PC-3 (cell line): ENCODE measurements around the gene TESK1. TPM values are rescaled to one million over a fixed set of nuclear protein-coding genes. Genes with fewer than 3 reads are reported as not detected.
"Not testable (repeated sequence)": the region's sequence is repeated elsewhere in the genome, so short reads cannot be mapped to it uniquely, and the experiment has no call there.

Experiments used
- ATAC-seq: fragments of 200-7000 bp; cut with Tn5 transposase; 2 replicates; pipeline ENCODE4 v1.9.1; 2020; ENCODE audit warnings: mild to moderate bottlenecking, moderate library complexity
- BruUV-seq: library from RNA; stranded (reverse); fragments of 400-500 nt; replicated peaks from 2 replicates; lab custom pipeline; 2021; lab: Mats Ljungman, UMichigan
- CTCF ChIA-PET: fragments of 300-600 bp; sonication (Branson Sonifier 250); formaldehyde crosslinking; loops from one replicate; lab custom pipeline; 2022; ENCODE audit warnings: antibody characterized with exemption; lab: Charles Lee
- POLR2A ChIA-PET: fragments of 300-600 bp; sonication (Branson Sonifier 250); formaldehyde crosslinking; loops from one replicate; lab custom pipeline; 2022; ENCODE audit warnings: antibody characterized with exemption; ENCODE audit not compliant: unreplicated experiment; lab: Charles Lee
- DNase-seq: peaks from one replicate; pipeline ENCODE4 v3.0.0-alpha.2; 2015
- H2AFZ ChIP-seq: fragments of 300-600 bp; sonication (generic); 2 replicates; pipeline ENCODE4 v1.6.0; 2016; ENCODE audit warnings: antibody characterized with exemption, low read length
- H3F3A ChIP-seq: fragments of 300-600 bp; sonication (generic); one replicate; pipeline ENCODE4 v1.6.0; 2017; ENCODE audit warnings: antibody characterized with exemption, low read length, control low read depth, mild to moderate bottlenecking; ENCODE audit not compliant: unreplicated experiment
- H3K27ac ChIP-seq: fragments of 300-600 bp; sonication (generic); 2 replicates; pipeline ENCODE4 v1.5.1; 2016; ENCODE audit warnings: mild to moderate bottlenecking, low read length
- H3K27me3 ChIP-seq: fragments of 300-600 bp; sonication (generic); 2 replicates; pipeline ENCODE4 v1.6.1; 2016; ENCODE audit warnings: low read length, mixed read lengths
- H3K36me3 ChIP-seq: fragments of 300-600 bp; sonication (generic); 2 replicates; pipeline ENCODE4 v1.6.1; 2016; ENCODE audit warnings: low read depth, mixed run types, low read length, mixed read lengths
- H3K4me1 ChIP-seq: fragments of 300-600 bp; sonication (generic); 2 replicates; pipeline ENCODE4 v1.5.1; 2016; ENCODE audit warnings: low read length; ENCODE audit not compliant: insufficient read depth
- H3K4me2 ChIP-seq: fragments of 300-600 bp; sonication (generic); 2 replicates; pipeline ENCODE4 v1.6.0; 2016; ENCODE audit warnings: low read length
- H3K4me3 ChIP-seq: fragments of 300-600 bp; sonication (generic); 2 replicates; pipeline ENCODE4 v1.5.1; 2016; ENCODE audit warnings: mild to moderate bottlenecking, low read length, mixed read lengths
- H3K79me2 ChIP-seq: fragments of 300-600 bp; sonication (generic); 2 replicates; pipeline ENCODE4 v1.6.1; 2017; ENCODE audit warnings: low read length, mixed read lengths
- H3K9ac ChIP-seq: fragments of 300-600 bp; sonication (generic); 2 replicates; pipeline ENCODE4 v1.6.0; 2016; ENCODE audit warnings: mild to moderate bottlenecking, low read length
- H3K9me2 ChIP-seq: fragments of 300-600 bp; sonication (generic); replicated peaks from 2 replicates; pipeline ENCODE4 v1.6.1; 2016; ENCODE audit warnings: mixed run types, low read length, mixed read lengths
- H3K9me3 ChIP-seq: fragments of 300-600 bp; sonication (generic); 2 replicates; pipeline ENCODE4 v1.6.1; 2016; ENCODE audit warnings: low read length, mixed read lengths
- H4K20me1 ChIP-seq: fragments of 300-600 bp; sonication (generic); 2 replicates; pipeline ENCODE4 v1.6.1; 2016; ENCODE audit warnings: low read length, mixed read lengths
- EZH2 ChIP-seq: fragments of 300-600 bp; sonication (generic); IDR thresholded peaks from one replicate; pipeline ENCODE4 v1.6.1; 2017; ENCODE audit warnings: antibody characterized with exemption, mild to moderate bottlenecking, low read length; ENCODE audit not compliant: unreplicated experiment
- EZH2phosphoT487 ChIP-seq: fragments of 300-600 bp; sonication (generic); IDR thresholded peaks from 2 replicates; pipeline ENCODE4 v1.6.1; 2018; ENCODE audit warnings: mild to moderate bottlenecking, antibody characterized with exemption, low read length, borderline replicate concordance
- intact Hi-C: fragments of 100-400 bp; cut with micrococcal nuclease; formaldehyde crosslinking; loops from 2 replicates; pipeline ENCODE4 v1.9.0; 2023
- total RNA-seq: library from RNA; depleted of rRNA; stranded (reverse); fragments of >200 nt; gene quantifications from 2 replicates; pipeline ENCODE4 v1.2.3, GENCODE V29; 2014
- TF ChIP-seq, protein P1 (sequence below): fragments of 300-600 bp; sonication (generic); conservative IDR thresholded peaks from 2 replicates; pipeline ENCODE4 v1.5.1; 2017; ENCODE audit warnings: antibody characterized with exemption, low read depth, mild to moderate bottlenecking, low read length

Gene TESK1
- total RNA-seq, 1 experiment from 2014 or later, result 11.2 TPM

GRCh38 chr9:35583521-35583920 lies 21.5 kb upstream of the TESK1 start:
- BruUV-seq, POLR2A ChIA-PET, H3K79me2 ChIP-seq, H3K36me3 ChIP-seq, H3K27ac ChIP-seq, ATAC-seq, H3K4me3 ChIP-seq, H3F3A ChIP-seq, DNase-seq, H3K9me3 ChIP-seq, H4K20me1 ChIP-seq, CTCF ChIA-PET, H3K9me2 ChIP-seq, H2AFZ ChIP-seq, intact Hi-C loops, H3K4me2 ChIP-seq, H3K9ac ChIP-seq, H3K27me3 ChIP-seq, H3K4me1 ChIP-seq: not testable (repeated sequence)

GRCh38 chr9:35584681-35585080 lies 20.4 kb upstream of the TESK1 start:
- ATAC-seq, POLR2A ChIA-PET, H3K9me3 ChIP-seq, H4K20me1 ChIP-seq, H3K4me3 ChIP-seq, H3K4me2 ChIP-seq, DNase-seq, H3K79me2 ChIP-seq, H3F3A ChIP-seq, BruUV-seq, H3K9ac ChIP-seq, CTCF ChIA-PET, H3K27ac ChIP-seq, H3K27me3 ChIP-seq, H2AFZ ChIP-seq, H3K9me2 ChIP-seq, H3K36me3 ChIP-seq, intact Hi-C loops, H3K4me1 ChIP-seq: not testable (repeated sequence)

DNA sequence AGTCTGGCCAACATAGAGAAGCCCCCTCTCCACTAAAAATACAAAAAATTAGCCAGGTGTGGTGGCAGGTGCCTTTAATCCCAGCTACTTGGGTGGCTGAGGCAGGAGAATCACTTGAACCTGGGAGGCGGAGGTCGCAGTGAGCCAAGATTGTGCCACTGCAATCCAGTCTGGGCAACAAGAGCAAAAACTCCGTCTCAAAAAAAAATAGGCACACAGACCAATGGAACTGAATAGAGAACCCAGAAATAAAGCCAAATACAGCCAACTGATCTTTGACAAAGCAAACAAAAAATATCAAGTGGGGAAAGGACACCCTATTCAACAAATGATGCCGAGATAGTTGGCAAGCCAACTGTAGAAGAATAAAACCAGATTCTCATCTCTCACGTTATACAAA lies 16.6 kb upstream of the TESK1 start:
- H3K79me2 ChIP-seq, result not testable (repeated sequence)

DNA sequence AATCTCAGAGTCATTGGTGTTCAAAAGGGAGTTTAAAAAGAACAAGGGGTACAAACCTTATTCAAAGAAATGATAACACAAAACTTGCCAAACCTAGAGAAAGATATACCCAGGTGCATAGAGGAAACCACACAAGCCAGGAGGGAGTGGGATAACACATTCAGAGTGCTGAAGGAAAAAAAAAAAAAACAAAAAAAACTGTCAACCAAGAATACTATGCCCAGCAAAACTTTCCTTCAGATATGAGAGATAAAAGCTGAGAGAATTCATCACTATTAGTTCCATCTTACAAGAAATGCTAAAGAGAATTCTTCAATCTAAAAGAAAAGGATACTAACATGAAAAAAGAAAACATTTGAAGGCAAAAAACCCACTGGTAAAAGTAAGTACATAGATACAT lies 11.5 kb upstream of the TESK1 start:
- no TSS peak for BruUV-seq
- Histone ChIP-seq H3K9me3 (peaks cover 3% of the 10 kb centered on the region; the same call in 1 of the 2 replicates), H2AFZ (no peak overlapping the region), H3K4me2 (no peak overlapping the region), H3K27me3 (no peaks in the 10 kb centered on the region), H3K4me1 (no peaks in the 10 kb centered on the region), H3K36me3 (0 out of 2 replicates have a peak, but pooled peaks cover 4% of the 10 kb centered on the region), H3K4me3 (no peak overlapping the region), H3K9me2 (no peaks in the 10 kb centered on the region), H3F3A (no peaks in the 10 kb centered on the region), H4K20me1 (no peaks in the 10 kb centered on the region), H3K27ac (no peak overlapping the region), H3K79me2 (no peaks in the 10 kb centered on the region), H3K9ac (no peak overlapping the region)
- no peak for TF ChIP-seq EZH2
- TF ChIP-seq EZH2phosphoT487, result no peak
- TF ChIP-seq, protein P1, sequence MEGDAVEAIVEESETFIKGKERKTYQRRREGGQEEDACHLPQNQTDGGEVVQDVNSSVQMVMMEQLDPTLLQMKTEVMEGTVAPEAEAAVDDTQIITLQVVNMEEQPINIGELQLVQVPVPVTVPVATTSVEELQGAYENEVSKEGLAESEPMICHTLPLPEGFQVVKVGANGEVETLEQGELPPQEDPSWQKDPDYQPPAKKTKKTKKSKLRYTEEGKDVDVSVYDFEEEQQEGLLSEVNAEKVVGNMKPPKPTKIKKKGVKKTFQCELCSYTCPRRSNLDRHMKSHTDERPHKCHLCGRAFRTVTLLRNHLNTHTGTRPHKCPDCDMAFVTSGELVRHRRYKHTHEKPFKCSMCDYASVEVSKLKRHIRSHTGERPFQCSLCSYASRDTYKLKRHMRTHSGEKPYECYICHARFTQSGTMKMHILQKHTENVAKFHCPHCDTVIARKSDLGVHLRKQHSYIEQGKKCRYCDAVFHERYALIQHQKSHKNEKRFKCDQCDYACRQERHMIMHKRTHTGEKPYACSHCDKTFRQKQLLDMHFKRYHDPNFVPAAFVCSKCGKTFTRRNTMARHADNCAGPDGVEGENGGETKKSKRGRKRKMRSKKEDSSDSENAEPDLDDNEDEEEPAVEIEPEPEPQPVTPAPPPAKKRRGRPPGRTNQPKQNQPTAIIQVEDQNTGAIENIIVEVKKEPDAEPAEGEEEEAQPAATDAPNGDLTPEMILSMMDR, result no peak
- DNase-seq (no peak), ATAC-seq (no peak)
- ChIA-PET CTCF (no interaction called here), POLR2A (no interaction called here)
- intact Hi-C loops, result no loop called here

More for the DNA sequence above, 16.6 kb upstream of the TESK1 start:
- H3K4me1 ChIP-seq, ATAC-seq, H3K36me3 ChIP-seq, H3K9ac ChIP-seq, H2AFZ ChIP-seq, H3K27ac ChIP-seq, POLR2A ChIA-PET, intact Hi-C loops, H3K9me3 ChIP-seq, H3K4me3 ChIP-seq, BruUV-seq, DNase-seq, CTCF ChIA-PET, H4K20me1 ChIP-seq, H3K4me2 ChIP-seq, H3K27me3 ChIP-seq, H3K9me2 ChIP-seq, H3F3A ChIP-seq: not testable (repeated sequence)
